Keratinocyte (primary cell): Measurements from ENCODE around the gene VSIG8. TPM values are rescaled to one million over a fixed set of nuclear protein-coding genes. Genes with fewer than 3 reads are reported as not detected.

Source experiments
- DNase-seq: peaks from one replicate; pipeline ENCODE4 v3.0.0-alpha.2; 2011; ENCODE audit warnings: low read depth, missing footprints, low spot score
- FAIRE-seq: peaks from 2 replicates; lab custom pipeline; 2011; peaks lifted over from hg19 to GRCh38; lab: Jason Lieb, UNC
- H2AFZ ChIP-seq: 2 replicates; pipeline ENCODE4 v1.6.0; 2012; ENCODE audit warnings: low read length, control low read depth, inconsistent platforms; ENCODE audit not compliant: control insufficient read depth
- H3K27ac ChIP-seq: 2 replicates; pipeline ENCODE4 v1.5.1; 2011; ENCODE audit warnings: low read length; ENCODE audit not compliant: control insufficient read depth, insufficient read depth
- H3K27me3 ChIP-seq: 3 replicates; pipeline ENCODE4 v1.6.0; 2011; ENCODE audit warnings: low read length; ENCODE audit not compliant: control insufficient read depth, insufficient read depth; ENCODE audit errors: extremely low read depth
- H3K36me3 ChIP-seq, 2 experiments: 2 replicates in 1 of 2; 3 replicates in 1 of 2; pipeline ENCODE4 v1.5.1; 2011; ENCODE audit warnings: low read length in 2 of 2, mild to moderate bottlenecking in 1 of 2; ENCODE audit not compliant: control insufficient read depth in 2 of 2, insufficient read depth in 2 of 2; ENCODE audit errors: extremely low read depth in 1 of 2
- H3K4me1 ChIP-seq: 3 replicates; pipeline ENCODE4 v1.5.1; 2011; ENCODE audit warnings: low read length; ENCODE audit not compliant: control insufficient read depth, insufficient read depth; ENCODE audit errors: extremely low read depth
- H3K4me2 ChIP-seq: 3 replicates; pipeline ENCODE4 v1.6.0; 2011; ENCODE audit warnings: low read depth, low read length; ENCODE audit not compliant: control insufficient read depth, insufficient read depth; ENCODE audit errors: extremely low read depth
- H3K4me3 ChIP-seq, 3 experiments: fragments of 200-600 bp in 1 of 3; sonication (generic) in 1 of 3; 2 replicates in 2 of 3; 3 replicates in 1 of 3; pipeline ENCODE4 v1.5.1; 2011 to 2016; ENCODE audit warnings: low read length in 3 of 3, mild to moderate bottlenecking in 3 of 3, control low read depth in 2 of 3, inconsistent platforms in 1 of 3, low read depth in 1 of 3, mixed read lengths in 1 of 3, mixed run types in 1 of 3, moderate library complexity in 1 of 3; ENCODE audit not compliant: control insufficient read depth in 2 of 3, insufficient read depth in 2 of 3; ENCODE audit errors: extremely low read depth in 1 of 3
- H3K79me2 ChIP-seq: 2 replicates; pipeline ENCODE4 v1.6.0; 2012; ENCODE audit warnings: low read length; ENCODE audit not compliant: control insufficient read depth, insufficient read depth
- H3K9ac ChIP-seq: 3 replicates; pipeline ENCODE4 v1.6.0; 2011; ENCODE audit warnings: low read length; ENCODE audit not compliant: control insufficient read depth, insufficient read depth; ENCODE audit errors: extremely low read depth
- H3K9me1 ChIP-seq: 3 replicates; pipeline ENCODE4 v1.6.0; 2011; ENCODE audit warnings: low read length; ENCODE audit not compliant: control insufficient read depth, insufficient read depth; ENCODE audit errors: extremely low read depth
- H3K9me3 ChIP-seq: 2 replicates; pipeline ENCODE4 v1.5.1; 2012; ENCODE audit warnings: low read depth, low read length; ENCODE audit not compliant: control insufficient read depth
- H4K20me1 ChIP-seq: 3 replicates; pipeline ENCODE4 v1.6.0; 2011; ENCODE audit warnings: low read length; ENCODE audit not compliant: control insufficient read depth, insufficient read depth; ENCODE audit errors: extremely low read depth
- EZH2 ChIP-seq: IDR thresholded peaks from one replicate; pipeline ENCODE4 v1.6.1; 2012; ENCODE audit warnings: inconsistent platforms, mild to moderate bottlenecking, low read length, moderate library complexity
- dilution Hi-C: fragments of 300-500 bp; cut with MboI; formaldehyde crosslinking; loops from one replicate; pipeline ENCODE4 v1.7.0; 2020; ENCODE audit warnings: low sequenced_read_pairs; ENCODE audit not compliant: extremely low pct_ligation_motif_present
- polyA plus RNA-seq, 5 experiments: library from polyadenylated mRNA; depleted of rRNA in 3 of 5; stranded (reverse) in 3 of 5; stranded (forward) in 1 of 5; unstranded in 1 of 5; fragments of >200 nt; gene quantifications; 1 replicate in 1 of 5; 2 replicates in 3 of 5; 3 replicates in 1 of 5; pipeline versions ENCODE4 v1.2.1 to v1.2.3, GENCODE V29; 2011 to 2012; ENCODE audit warnings: missing spikeins in 2 of 5, low read depth in 1 of 5, low replicate concordance in 1 of 5
- TF ChIP-seq, protein P1 (sequence below), 3 experiments: IDR thresholded peaks in 1 of 3; conservative IDR thresholded peaks in 1 of 3; optimal IDR thresholded peaks in 1 of 3; 2 replicates in 2 of 3; 3 replicates in 1 of 3; pipeline versions ENCODE3 to v1.5.1; 2011; ENCODE audit warnings: low read length in 3 of 3, mild to moderate bottlenecking in 3 of 3, moderate library complexity in 2 of 3, control low read depth in 1 of 3, inconsistent platforms in 1 of 3; ENCODE audit not compliant: insufficient read depth in 2 of 3; ENCODE audit errors: extremely low read depth in 1 of 3

VSIG8 gene
- polyA plus RNA-seq, 1 donor (not counting 4 experiments of a cell fraction or from before 2014, with no cell fraction given) = 0.56 TPM

DNA sequence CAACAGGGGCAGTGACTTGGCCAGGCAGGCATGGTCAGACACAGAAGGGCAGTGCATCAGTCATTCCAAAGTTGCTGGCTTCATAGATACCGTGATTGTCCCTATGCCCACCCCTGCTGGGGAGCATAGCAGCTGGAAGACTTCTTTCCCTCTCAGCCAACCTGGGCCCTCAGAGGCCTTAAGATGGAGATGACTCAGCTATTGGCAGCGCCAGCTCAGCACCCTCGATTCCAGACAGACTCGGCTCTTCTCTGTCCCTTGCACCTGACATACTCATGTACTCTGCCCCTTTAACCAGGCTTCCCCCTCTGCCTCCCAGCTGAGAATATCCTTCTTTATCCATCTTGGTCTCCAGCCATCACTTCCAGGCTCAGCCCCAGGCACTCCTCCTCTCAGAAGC, 19.0 kb downstream of the VSIG8 start:
- dilution Hi-C loops = no loop called here
- FAIRE-seq = no peak
- TF ChIP-seq, protein P1, sequence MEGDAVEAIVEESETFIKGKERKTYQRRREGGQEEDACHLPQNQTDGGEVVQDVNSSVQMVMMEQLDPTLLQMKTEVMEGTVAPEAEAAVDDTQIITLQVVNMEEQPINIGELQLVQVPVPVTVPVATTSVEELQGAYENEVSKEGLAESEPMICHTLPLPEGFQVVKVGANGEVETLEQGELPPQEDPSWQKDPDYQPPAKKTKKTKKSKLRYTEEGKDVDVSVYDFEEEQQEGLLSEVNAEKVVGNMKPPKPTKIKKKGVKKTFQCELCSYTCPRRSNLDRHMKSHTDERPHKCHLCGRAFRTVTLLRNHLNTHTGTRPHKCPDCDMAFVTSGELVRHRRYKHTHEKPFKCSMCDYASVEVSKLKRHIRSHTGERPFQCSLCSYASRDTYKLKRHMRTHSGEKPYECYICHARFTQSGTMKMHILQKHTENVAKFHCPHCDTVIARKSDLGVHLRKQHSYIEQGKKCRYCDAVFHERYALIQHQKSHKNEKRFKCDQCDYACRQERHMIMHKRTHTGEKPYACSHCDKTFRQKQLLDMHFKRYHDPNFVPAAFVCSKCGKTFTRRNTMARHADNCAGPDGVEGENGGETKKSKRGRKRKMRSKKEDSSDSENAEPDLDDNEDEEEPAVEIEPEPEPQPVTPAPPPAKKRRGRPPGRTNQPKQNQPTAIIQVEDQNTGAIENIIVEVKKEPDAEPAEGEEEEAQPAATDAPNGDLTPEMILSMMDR (optimal IDR thresholded peaks at IDR 0.05 in 1 of 3, IDR thresholded peaks at IDR 0.05 in 1 of 3, conservative IDR thresholded peaks at IDR 0.05 in 1 of 3; ENCODE audit: extremely low read depth in 1 of 3, insufficient read depth in 2 of 3, low read length in 3 of 3) = no peak
- no peak for TF ChIP-seq EZH2

DNA sequence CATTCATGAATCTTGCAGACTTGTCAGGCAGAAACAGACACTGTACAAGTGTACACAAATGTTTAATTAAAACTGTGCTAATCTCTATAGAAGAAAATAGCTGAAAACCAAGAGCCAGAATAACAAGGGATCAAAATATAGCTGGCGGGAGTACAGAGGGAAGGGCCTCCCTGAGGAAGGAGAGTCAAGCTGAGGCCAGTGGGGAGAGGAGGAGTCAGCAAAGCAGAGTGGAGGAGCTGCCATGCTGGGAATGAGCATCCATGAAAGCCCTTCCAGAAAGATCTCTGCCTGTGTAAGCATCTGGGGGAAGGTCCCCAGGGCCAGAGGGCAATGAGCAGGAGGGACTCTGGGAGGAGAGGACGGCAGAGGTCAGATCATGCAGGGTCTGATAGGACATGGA, 20.7 kb downstream of the VSIG8 start:
- FAIRE-seq (no peak), DNase-seq (no peak)
- H3K36me3 ChIP-seq = no peaks in the 10 kb centered on the region
- TF ChIP-seq, protein P1 (optimal IDR thresholded peaks at IDR 0.05 in 1 of 3, IDR thresholded peaks at IDR 0.05 in 1 of 3, conservative IDR thresholded peaks at IDR 0.05 in 1 of 3; ENCODE audit: extremely low read depth in 1 of 3, insufficient read depth in 2 of 3, low read length in 3 of 3) = no peak
- TF ChIP-seq EZH2 = no peak
- H4K20me1 ChIP-seq = no peaks in the 10 kb centered on the region
- H3K9ac ChIP-seq = no peak overlapping the region
- no peak overlapping the region for H3K4me3 ChIP-seq
- H3K27ac ChIP-seq = no peak overlapping the region
- dilution Hi-C loops = no loop called here
- no peak overlapping the region for H3K4me2 ChIP-seq
- H2AFZ ChIP-seq = no peak overlapping the region
- H3K9me3 ChIP-seq = no peaks in the 10 kb centered on the region
- H3K27me3 ChIP-seq = no peaks in the 10 kb centered on the region
- H3K9me1 ChIP-seq = no peaks in the 10 kb centered on the region
- H3K79me2 ChIP-seq = no peaks in the 10 kb centered on the region
- peaks cover 6% of the 10 kb centered on the region for H3K4me1 ChIP-seq

More for the DNA sequence above, 19.0 kb downstream of the VSIG8 start:
- DNase-seq = no peak
- H3K9me3 ChIP-seq = no peaks in the 10 kb centered on the region
- H3K9me1 ChIP-seq = no peaks in the 10 kb centered on the region
- no peak overlapping the region for H2AFZ ChIP-seq
- no peaks in the 10 kb centered on the region for H3K27me3 ChIP-seq
- no peaks in the 10 kb centered on the region for H3K79me2 ChIP-seq
- no peak overlapping the region for H3K4me3 ChIP-seq
- no peaks in the 10 kb centered on the region for H4K20me1 ChIP-seq
- H3K4me1 ChIP-seq = peaks cover 6% of the 10 kb centered on the region
- no peaks in the 10 kb centered on the region for H3K36me3 ChIP-seq
- H3K4me2 ChIP-seq = no peak overlapping the region
- H3K9ac ChIP-seq = no peak overlapping the region
- no peak overlapping the region for H3K27ac ChIP-seq
